ENCODE results near the gene SSBP4. TPM values are rescaled to one million over a fixed set of nuclear protein-coding genes. Genes with fewer than 3 reads are reported as not detected.

SSBP4 gene
- polyA plus RNA-seq, 3 donors: 28.1 to 83.2 (median 72.5) TPM

GRCh38 chr19:18450931-18451836 lies 32.0 kb downstream of the SSBP4 start:
- no peak overlapping the region for H3K27ac ChIP-seq (ENCODE audit: low read depth, low read length)
- 41 to 48% (median 47%) methylated on average over 26 of the region's 26 CpGs for WGBS, 3 donors

GRCh38 chr19:18452386-18452785 lies 33.2 kb downstream of the SSBP4 start:
- WGBS, 3 donors: 73 to 81% (median 76%) methylated on average over 3 of the region's 3 CpGs
- H3K27ac ChIP-seq (ENCODE audit: low read depth, low read length): no peak overlapping the region

- WGBS, 3 donors: 85 to 88% (median 86%) methylated on average over 10 of the region's 10 CpGs
- H3K27ac ChIP-seq (ENCODE audit: low read depth, low read length): no peak overlapping the region
Measured at GRCh38 chr19:18453269-18454024, 34.2 kb downstream of the SSBP4 start.

- WGBS, 3 donors: 85 to 93% (median 92%) methylated on average over 4 of the region's 4 CpGs
Measured at GRCh38 chr19:18456279-18456678, 37.1 kb downstream of the SSBP4 start.

GRCh38 chr19:18456974-18457373 lies 37.8 kb downstream of the SSBP4 start:
- 64 to 69% (median 69%) methylated on average over 9 of the region's 9 CpGs for WGBS, 3 donors
- H3K27ac ChIP-seq (ENCODE audit: low read depth, low read length): no peak overlapping the region

More at GRCh38 chr19:18456279-18456678, 37.1 kb downstream of the SSBP4 start:
- no peak overlapping the region for H3K27ac ChIP-seq (ENCODE audit: low read depth, low read length)

GRCh38 chr19:18457483-18458331 lies 38.5 kb downstream of the SSBP4 start:
- H3K27ac ChIP-seq (ENCODE audit: low read depth, low read length): no peak overlapping the region
- 75 to 84% (median 81%) methylated on average over 21 of the region's 21 CpGs for WGBS, 3 donors

GRCh38 chr19:18460900-18461299 lies 41.7 kb downstream of the SSBP4 start:
- no peak overlapping the region for H3K27ac ChIP-seq (ENCODE audit: low read depth, low read length)
- WGBS, 3 donors: 83 to 84% (median 83%) methylated on average over 12 of the region's 12 CpGs

- no peak overlapping the region for H3K27ac ChIP-seq (ENCODE audit: low read depth, low read length)
- 90 to 95% (median 94%) methylated on average over 17 to 22 of the region's 22 CpGs for WGBS, 3 donors
Measured at GRCh38 chr19:18461471-18461870, 42.3 kb downstream of the SSBP4 start.

- 4 to 17% (median 16%) methylated on average over 8 of the region's 8 CpGs for WGBS, 3 donors
- H3K27ac ChIP-seq (ENCODE audit: low read depth, low read length): no peak overlapping the region
Measured at GRCh38 chr19:18464646-18465045, 45.4 kb downstream of the SSBP4 start.

- WGBS, 3 donors: 85 to 92% (median 90%) methylated on average over 30 of the region's 30 CpGs
- H3K27ac ChIP-seq (ENCODE audit: low read depth, low read length): no peak overlapping the region
Measured at GRCh38 chr19:18465214-18465963, 46.2 kb downstream of the SSBP4 start.

- 84 to 90% (median 89%) methylated on average over 6 of the region's 6 CpGs for WGBS, 3 donors
- H3K27ac ChIP-seq (ENCODE audit: low read depth, low read length): no peak overlapping the region
Measured at GRCh38 chr19:18465964-18466339, 46.8 kb downstream of the SSBP4 start.

- WGBS, 3 donors: 84 to 94% (median 91%) methylated on average over 11 of the region's 11 CpGs
- no peak overlapping the region for H3K27ac ChIP-seq (ENCODE audit: low read depth, low read length)
Measured at GRCh38 chr19:18466354-18466753, 47.2 kb downstream of the SSBP4 start.

- H3K27ac ChIP-seq (ENCODE audit: low read depth, low read length): no peak overlapping the region
- 77 to 93% (median 80%) methylated on average over 3 of the region's 3 CpGs for WGBS, 3 donors
Measured at GRCh38 chr19:18467978-18468377, 48.8 kb downstream of the SSBP4 start.

GRCh38 chr19:18468517-18468916 lies 49.3 kb downstream of the SSBP4 start:
- WGBS, 3 donors: 71 to 80% (median 74%) methylated on average over 3 of the region's 3 CpGs
- H3K27ac ChIP-seq (ENCODE audit: low read depth, low read length): no peak overlapping the region

- no peak overlapping the region for H3K27ac ChIP-seq (ENCODE audit: low read depth, low read length)
- WGBS, 3 donors: 53 to 73% (median 70%) methylated on average over 26 to 28 of the region's 28 CpGs
Measured at GRCh38 chr19:18469069-18469846, 50.1 kb downstream of the SSBP4 start.

- WGBS, 3 donors: 48 to 60% (median 58%) methylated on average over 2 of the region's 2 CpGs
- no peak overlapping the region for H3K27ac ChIP-seq (ENCODE audit: low read depth, low read length)
Measured at GRCh38 chr19:18470787-18471186, 51.6 kb downstream of the SSBP4 start.

GRCh38 chr19:18473003-18473705 lies 54.0 kb downstream of the SSBP4 start:
- H3K27ac ChIP-seq (ENCODE audit: low read depth, low read length): no peak overlapping the region
- WGBS, 3 donors: 57 to 87% (median 81%) methylated on average over 8 of the region's 8 CpGs
